NCI-H146 treated with DMSO at 0.1 percent for 48 hours (cell line): ENCODE data around the gene WDR35.
A peak's percentile ranks its signal among the peaks of the same experiment; 100 is the strongest.
"Not testable (repeated sequence)": the region's sequence is repeated elsewhere in the genome, so short reads cannot be mapped to it uniquely, and the experiment has no call there.

Experiments used
- DNase-seq: peaks from one replicate; lab custom pipeline; 2025; ENCODE audit not compliant: unreplicated experiment; lab: John Stamatoyannopoulos, UW

The WDR35 gene

GRCh38 chr2:19943189-19943588 is 46.7 kb downstream of the WDR35 start:
- DNase-seq: no peak

- no peak for DNase-seq
Observed at GRCh38 chr2:19942199-19942598, 47.7 kb downstream of the WDR35 start.

DNA sequence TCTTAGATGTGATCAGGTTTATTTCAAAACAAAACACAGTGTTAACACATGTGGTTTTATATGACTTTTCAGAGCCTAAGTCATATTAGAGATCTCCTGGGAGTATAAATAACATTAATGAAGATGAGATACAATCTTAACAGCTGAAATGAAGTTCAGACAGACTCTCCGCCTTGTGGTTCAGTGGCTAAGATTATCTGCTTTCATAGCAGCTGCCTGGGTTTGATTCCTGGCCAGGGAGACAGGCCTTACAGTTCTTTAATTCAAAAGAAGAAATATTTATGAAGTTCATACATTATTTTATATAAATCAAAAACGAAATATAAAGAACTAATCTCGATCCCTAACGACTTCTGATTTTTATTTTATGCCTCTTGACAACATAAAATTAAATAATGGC is 52.9 kb downstream of the WDR35 start:
- no peak for DNase-seq

DNA sequence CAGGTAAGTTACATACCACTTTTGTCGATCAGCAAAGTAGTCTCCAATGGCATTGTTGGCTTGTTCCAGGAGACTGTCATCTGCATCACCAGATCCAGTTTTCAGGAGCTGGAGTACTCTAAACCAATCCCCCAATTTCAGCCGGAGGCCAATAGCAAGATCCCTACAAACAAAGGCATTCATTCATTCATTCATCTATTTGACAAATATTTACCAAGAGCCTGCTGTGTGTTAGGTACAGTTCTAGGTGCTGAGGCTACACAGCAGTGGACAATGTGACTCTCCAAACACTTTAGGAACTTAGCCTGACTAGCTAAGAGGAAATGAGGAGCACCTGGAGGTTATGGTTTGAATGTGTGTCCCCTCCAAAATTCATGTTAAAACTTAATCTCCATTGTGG is 53.7 kb downstream of the WDR35 start:
- no peak for DNase-seq

GRCh38 chr2:19933351-19933981 is 56.4 kb downstream of the WDR35 start:
- DNase-seq: no peak

DNA sequence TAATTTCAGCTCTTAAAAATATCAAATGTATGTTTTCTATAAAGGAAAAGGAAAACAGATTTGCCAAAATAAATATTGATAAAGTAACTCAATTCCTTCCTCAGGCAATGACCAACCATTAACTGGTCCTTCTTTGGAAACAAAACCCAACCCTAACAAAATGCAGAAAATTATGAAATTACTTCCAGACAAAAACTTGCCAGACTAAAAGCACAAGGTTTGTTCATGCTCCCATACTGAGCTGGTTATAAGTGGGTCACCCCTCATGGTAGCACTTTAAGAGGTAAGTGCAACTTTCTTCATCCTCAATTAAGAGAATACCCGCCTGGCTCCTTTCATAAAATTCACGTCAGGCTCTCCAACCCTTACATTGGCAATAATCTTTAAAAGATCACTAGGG is 57.0 kb downstream of the WDR35 start:
- no peak for DNase-seq

DNA sequence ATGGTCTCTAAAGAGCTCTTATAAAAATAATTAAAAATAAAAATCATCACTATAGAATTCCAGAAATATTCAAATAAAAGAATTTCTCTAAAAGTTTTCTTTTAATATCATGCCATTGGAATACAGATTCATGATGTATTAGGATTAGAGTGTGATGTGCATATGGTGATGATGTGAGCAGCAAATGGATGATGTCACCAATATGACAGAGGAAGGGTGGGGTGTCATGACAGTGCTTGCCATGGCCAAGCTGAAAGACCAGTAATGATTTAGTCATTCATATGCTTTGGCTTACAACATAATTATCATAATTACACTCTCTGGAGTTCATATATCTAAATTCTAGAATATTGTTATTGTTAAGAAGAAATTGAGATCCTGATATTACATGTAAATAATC is 60.7 kb downstream of the WDR35 start:
- no peak for DNase-seq

DNA sequence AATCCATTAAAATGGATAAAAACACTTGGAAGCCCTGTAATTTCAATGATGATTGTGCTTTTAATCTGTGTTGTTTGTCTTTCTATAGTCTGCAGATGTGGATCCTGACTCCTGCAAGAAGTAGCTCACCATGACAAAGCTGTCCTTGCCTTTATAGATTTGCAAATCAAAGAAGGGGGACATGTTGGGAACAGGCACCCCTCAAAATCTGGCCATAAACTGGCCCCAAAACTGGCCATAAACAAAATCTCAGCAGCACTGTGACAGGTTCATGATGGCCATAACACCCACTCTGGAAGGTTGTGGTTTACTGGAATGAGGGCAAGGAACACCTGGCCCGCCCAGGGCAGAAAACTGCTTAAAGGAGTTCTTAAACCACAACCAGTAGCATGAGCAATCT is 62.1 kb downstream of the WDR35 start:
- DNase-seq: not testable (repeated sequence)

DNA sequence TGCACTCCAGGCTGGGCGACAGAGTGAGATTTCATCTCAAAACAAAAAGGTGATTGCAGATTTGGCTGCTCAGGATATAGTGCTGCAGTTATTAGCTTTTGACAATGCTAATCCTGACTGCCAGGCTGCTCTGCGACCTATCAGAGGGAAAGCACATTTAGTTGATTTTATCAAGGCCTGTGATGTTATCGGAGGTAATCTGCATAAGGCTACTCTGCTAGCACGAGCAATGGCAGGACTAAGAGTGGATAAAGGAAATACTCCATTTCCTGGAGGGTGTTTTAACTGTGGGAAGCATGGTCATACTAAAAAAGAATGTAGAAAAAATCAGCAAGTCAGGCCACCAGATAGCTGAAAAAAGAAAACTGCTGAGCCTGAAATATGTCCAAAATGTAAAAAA is 65.4 kb downstream of the WDR35 start:
- not testable (repeated sequence) for DNase-seq

DNA sequence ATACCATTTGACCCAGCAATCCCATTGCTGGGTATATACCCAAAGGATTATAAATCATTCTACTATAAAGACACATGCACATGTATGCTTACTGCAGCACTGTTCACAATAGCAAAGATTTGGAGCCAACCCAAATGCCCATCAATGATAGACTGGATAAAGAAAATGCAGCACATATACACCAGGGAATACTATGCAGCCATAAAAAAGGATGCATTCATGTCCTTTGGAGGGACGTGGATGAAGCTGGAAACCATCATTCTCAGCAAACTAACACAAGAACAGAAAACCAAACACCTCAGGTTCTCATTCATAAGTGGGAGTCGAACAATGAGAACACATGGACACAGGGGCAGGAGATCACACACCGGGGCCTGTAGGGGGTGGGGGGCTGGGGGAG is 67.7 kb downstream of the WDR35 start:
- not testable (repeated sequence) for DNase-seq

DNA sequence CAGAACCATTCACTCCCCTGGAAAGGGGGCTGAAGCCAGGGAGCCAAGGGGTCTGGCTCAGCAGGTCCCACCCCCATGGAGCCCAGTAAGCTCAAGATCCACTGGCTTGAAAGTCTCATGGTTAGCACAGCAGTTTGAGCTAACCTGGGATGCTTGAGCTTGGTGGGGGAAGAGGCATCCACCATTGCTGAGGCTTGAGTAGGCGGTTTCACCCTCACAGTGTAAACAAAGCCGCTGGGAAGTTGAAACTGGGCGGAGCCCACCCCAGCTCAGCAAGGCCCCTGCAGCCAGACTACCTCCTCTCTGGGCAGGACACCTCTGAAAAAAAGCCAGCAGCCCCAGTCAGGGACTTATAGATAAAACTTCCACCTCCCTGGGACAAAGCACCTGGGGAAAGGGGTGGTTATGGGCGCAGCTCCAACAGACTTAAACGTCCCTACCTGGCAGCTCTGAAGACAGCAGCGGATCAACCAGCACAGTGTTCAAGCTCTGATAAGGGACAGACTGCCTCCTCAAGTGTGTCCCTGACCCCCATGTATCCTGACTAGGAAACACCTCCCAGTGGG is 73.4 kb downstream of the WDR35 start:
- no peak for DNase-seq

DNA sequence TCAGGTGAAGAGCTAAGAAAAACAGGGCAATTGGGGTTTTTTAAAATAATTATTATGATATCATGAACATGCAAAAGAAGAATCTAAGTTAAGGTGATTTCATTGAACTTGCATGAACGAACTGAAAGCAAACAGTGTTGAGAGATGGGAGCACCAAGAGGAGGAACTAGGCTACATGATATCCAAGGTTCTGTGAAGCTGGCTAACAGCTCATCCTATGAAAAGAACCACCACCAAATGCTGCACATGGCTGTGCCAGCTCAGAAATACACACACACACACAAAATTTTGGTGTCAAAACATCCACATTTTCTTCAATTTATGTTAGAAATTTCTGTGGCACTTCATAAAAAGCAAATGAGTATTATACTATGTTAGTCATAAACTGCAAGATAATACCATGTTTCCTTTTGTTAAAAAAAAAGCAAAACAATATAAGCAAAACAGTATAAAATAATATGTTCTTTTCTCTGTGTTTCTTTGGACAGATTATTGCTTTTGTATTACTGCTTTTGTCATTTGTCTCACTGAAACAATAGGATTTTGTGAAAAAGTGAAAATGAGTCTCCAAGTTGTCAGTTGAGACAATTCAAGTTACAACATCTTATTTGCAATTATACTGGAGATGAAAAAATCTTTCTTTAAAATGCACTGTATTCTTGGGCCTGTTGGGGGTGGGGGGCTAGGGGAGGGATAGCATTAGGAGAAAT is 75.5 kb downstream of the WDR35 start:
- no peak for DNase-seq

GRCh38 chr2:19911808-19912509 is 77.9 kb downstream of the WDR35 start:
- no peak for DNase-seq

GRCh38 chr2:19902216-19902740 is 87.6 kb downstream of the WDR35 start:
- DNase-seq: no peak

GRCh38 chr2:19901442-19902215 is 88.3 kb downstream of the WDR35 start, which contains the start of gene TTC32:
TSS of gene TTC32 (minus strand) at chr2:19901983. CDS start at chr2:19901854, 129 bp downstream.
- DNase-seq: peak; percentile 89

DNA sequence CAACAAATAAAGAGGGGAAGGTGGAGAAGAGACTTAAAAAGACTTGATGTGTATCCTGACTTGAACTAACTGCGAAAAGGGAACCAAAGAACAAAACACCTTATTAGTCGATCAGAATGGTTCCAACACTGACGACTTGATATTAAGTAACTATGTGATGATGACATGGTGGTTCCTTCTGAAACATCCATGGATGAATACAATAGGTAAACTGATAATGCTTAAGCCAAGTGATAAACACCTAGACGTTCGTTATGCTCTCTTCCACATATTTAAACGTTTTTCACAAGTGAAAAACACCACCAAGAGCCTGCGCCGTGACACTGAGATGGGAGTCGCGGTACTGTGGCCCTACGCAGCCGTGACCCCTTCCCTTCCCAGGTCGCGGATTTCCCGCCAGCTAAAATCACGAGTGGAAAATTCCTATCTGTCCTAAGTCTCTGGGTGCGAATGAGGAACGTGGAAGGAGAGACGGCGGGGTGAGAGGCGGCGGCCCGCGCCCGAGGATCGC is 88.9 kb downstream of the WDR35 start:
- no peak for DNase-seq

DNA sequence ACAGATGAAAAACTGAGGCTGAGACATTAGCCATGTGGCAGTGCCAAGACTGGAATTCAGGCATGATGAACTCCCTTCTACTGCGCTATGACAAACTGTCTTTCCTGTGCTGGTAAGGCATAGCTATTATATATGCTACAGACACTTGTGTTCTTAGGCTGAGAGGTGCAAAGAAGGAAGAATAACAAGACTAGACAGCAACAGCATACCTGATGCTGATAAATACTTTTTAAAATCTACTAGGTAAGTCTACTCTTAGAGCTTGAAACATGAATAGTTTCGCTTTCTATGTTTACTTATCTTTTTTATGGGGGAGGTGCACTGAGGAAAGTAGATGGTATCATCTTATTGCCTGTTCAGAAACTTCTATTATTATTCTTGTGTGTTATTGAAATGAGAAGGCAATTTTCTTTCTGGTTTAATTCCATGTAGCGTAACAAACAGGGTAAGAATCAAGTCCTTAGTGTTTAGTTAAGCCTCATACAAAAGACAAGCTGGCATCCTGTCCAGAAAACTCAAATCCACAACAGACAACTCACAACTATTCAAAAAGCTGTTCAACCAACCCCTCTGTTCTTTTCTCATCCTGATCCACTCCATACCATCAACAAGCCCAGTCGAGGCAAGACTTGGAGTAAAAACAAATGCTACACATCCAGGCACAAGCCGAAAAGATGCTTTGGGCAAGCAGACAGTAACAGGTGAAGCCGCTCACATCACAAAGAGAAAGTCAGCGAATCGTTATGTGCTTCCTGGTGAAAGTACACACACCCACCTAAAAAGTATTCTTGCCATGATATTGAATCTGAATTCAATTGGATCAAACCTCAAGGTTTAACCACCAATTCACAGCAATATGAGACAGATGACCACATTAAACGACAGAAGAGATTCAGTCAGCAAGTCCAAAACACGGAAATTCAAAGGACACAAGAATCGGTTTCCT is 89.6 kb downstream of the WDR35 start:
- no peak for DNase-seq

GRCh38 chr2:19898592-19899329 is 91.1 kb downstream of the WDR35 start:
- no peak for DNase-seq
